Cerebellar nuclear complex (tissue), 1 donor: Measurements from ENCODE around the gene CDK17.
"Not testable (repeated sequence)": the region's sequence is repeated elsewhere in the genome, so short reads cannot be mapped to it uniquely, and the experiment has no call there.

Experiments used
- DNase-seq, 2 experiments: peaks; one replicate each; lab custom pipeline; 2025; lab: John Stamatoyannopoulos, UW

CDK17 gene

DNA sequence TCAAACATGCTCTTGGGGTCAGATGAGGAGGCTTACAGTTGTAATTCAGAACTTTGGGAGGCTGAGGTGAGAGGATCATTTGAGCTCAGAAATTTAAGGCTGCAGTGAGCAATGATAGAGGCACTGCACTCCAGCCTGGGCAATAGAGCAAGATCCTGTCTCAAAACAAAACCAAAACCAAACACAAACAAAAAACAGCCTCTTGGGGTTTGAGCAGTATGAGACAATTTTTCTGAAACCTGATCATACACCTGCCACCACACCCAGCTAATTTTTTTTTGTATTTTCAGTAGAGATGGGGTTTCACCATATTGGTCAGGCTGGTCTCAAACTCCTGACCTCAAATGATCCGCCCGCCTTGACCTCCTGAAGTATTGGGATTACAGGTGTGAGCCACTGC, 17.4 kb upstream of the CDK17 start:
- not testable (repeated sequence) for DNase-seq

DNA sequence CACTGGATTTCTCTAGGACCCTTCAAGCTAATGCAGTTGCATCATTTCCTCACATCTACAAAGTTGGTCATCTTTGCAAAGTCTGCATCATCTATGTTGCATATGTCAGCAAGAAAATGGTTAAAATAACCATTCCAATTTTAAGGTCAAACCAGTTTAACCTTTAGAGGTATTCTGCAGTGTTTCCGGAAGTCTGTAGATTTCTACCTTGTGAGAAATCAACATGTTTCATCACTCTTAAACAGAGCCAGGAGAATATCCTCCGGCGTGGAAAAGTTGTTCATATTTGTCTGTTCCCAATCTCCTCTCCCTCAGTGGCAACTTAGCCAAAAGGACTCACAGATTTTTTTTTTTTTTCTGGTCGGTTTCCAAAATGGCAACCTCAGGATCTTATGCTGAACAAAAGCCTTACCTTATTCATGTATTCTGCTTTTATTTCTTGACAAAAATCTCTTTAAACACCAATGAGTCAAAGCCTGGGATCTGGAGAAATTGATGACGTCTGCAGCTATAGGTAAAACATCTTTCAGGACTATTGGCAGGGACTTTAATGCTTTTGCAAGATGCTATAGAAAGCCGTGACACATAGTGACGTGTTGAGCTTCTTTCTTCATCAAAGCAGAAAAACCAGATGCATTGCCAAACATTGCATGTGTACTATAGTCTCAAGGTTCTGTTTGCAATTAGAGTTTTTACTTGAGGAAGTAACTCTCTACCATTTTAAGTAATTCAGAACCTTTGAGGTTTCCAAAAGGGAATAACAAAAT, 16.0 kb upstream of the CDK17 start:
- no peak for DNase-seq

GRCh38 chr12:96414637-96415036, 14.4 kb upstream of the CDK17 start:
- DNase-seq = no peak

- no peak for DNase-seq
Measured at GRCh38 chr12:96412431-96412830, 12.2 kb upstream of the CDK17 start.

DNA sequence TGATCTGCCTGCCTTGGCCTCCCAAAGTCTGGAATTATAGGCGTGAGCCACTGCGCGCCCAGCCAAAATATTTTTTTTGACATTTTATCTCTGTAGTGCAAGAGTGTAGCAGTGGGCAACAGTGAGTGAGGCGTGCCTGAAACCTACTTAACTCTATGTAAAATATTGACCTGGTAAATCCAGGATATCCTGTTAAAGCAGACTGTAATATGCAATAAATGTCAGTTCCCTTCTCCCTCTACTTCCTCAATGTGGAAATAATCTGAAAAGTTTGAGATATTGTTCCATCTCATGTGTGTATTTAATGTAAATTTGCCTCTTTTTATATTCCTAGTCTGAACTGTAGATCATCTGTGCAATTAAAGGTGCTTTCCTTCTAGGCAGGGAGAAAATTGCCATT, 9.5 kb upstream of the CDK17 start:
- no peak for DNase-seq

GRCh38 chr12:96408993-96409392, 8.8 kb upstream of the CDK17 start:
- DNase-seq = no peak

GRCh38 chr12:96407429-96408097, 7.3 kb upstream of the CDK17 start:
- not testable (repeated sequence) for DNase-seq

- DNase-seq = no peak
Measured at GRCh38 chr12:96404696-96405095, 4.5 kb upstream of the CDK17 start.

DNA sequence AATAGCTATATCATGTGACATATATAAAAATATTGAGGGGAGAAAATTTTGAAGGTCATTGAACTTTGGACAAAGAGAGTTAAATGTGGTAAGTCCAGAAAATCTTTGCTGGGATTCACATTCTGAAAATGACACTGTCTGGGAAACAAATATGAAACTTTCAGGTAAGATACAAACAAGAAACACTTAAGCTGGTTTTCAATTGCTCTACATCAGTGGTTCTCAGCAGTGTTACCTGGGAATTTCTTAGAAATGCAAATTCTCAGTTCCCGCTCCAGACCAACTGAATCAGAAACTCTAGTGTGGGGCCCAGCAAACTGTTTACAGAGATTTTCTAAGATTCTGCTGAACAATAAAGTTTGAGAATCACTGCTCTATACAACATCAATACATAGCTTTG, 3.6 kb upstream of the CDK17 start:
- DNase-seq = no peak

DNA sequence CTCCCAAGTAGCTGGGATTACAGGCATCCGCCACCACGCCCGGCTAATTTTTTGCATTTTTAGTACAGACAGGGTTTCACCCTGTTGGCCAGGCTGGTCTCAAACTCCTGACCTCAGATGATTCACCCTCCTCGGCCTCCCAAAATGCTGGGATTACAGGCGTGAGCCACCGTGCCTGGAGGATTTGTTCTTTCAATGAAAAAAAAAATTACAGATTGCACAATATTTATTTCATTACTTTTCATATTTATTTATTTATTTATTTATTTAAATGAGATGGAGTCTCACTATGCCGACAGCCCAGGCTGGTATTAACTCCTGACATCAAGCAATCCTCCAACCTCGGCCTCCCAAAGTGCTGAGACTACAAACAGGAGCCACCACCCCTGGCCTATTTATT, 2.3 kb upstream of the CDK17 start:
- not testable (repeated sequence) for DNase-seq

GRCh38 chr12:96402061-96402460, 1.8 kb upstream of the CDK17 start:
- DNase-seq = no peak

DNA sequence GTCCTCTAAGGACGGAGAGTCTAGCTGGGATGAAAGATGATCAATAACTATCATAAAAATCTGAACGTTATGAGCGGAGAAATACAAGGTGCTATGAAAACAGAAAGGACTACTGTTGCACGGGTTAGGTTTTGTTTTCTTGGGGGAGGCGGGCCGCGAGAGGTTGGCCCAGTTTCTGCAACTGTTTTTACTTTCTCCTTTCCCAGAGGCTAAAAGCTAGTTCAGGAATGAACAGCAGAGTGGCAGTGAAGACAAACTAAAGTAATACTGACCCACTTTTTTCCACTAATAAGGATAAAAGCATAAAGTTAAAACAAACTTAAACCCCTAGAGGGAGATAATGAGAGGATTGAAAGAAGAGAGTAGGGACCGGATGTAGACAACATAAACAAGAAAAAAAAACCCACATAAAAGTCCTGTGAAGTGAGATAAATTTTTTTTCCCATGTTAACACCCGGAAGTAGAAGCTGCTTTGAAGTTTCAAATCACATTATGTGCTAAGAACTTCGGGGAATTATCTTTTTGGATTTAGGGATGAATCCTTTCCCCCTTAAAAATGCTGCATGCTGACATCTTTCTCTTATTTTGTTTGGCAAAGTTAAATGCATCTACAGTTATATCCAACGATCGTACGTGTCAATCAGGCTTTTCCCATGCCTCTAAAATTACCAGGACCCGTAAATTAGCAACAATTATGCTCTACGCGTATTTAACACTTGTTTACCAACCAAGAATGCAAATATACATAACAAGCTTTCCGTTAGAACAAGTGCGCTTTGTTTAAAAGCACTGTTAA, 1.0 kb upstream of the CDK17 start:
- DNase-seq = no peak

- DNase-seq = no peak
Measured at GRCh38 chr12:96400631-96401075, 414 bp upstream of the CDK17 start.

- DNase-seq = no peak
Measured at GRCh38 chr12:96399120-96399918, 920 bp downstream of the CDK17 start.

GRCh38 chr12:96398424-96399119, 1.7 kb downstream of the CDK17 start:
- DNase-seq = no peak

- no peak for DNase-seq
Measured at GRCh38 chr12:96397756-96398423, 2.3 kb downstream of the CDK17 start.

DNA sequence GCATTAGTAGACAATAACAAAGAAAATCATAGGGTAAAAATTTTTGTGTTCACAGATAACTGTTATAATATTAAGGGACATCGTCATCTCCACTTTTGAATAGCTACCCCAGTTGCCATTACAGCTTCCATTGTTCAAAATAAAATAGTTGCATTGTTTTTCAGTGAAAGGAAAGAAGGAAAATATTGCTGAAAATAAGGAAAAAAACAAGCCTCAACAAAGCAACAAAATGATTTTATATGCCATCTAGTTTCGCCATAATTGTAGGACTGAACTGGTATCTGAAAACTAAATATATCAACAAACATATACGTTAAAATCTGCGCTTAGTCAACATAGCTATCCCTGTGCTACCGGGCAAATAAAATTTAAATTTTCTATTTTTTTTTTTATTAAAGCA, 3.3 kb downstream of the CDK17 start:
- no peak for DNase-seq

GRCh38 chr12:96396209-96396608, 4.0 kb downstream of the CDK17 start:
- no peak for DNase-seq

- DNase-seq = no peak
Measured at GRCh38 chr12:96395236-96395635, 5.0 kb downstream of the CDK17 start.

- DNase-seq = not testable (repeated sequence)
Measured at GRCh38 chr12:96393229-96393628, 7.0 kb downstream of the CDK17 start.

GRCh38 chr12:96392397-96392796, 7.8 kb downstream of the CDK17 start:
- DNase-seq = no peak
